K562 (cell line): ENCODE results near the gene FAM174C. TPM values are rescaled to one million over a fixed set of nuclear protein-coding genes. Genes with fewer than 3 reads are reported as not detected.

Source experiments
- ARID4B ChIP-seq: sonication (generic); formaldehyde crosslinking; IDR thresholded peaks from 2 replicates; pipeline ENCODE4 v1.8.0; 2022; ENCODE audit warnings: mild to moderate bottlenecking, missing genetic modification reagents
- PML ChIP-seq: IDR thresholded peaks from 2 replicates; pipeline ENCODE4 v1.6.1; 2012; ENCODE audit warnings: low read length, inconsistent platforms
- POLR2AphosphoS5 ChIP-seq: IDR thresholded peaks from 2 replicates; pipeline ENCODE4 v1.6.1; 2011; ENCODE audit warnings: mild to moderate bottlenecking, low read depth, low read length, moderate library complexity; ENCODE audit not compliant: control insufficient read depth, insufficient read depth
- polyA plus RNA-seq, 8 experiments: library from polyadenylated mRNA; depleted of rRNA in 4 of 8; stranded (reverse) in 5 of 8; unstranded in 3 of 8; fragments of >200 nt; fragmentation: Nextera tagmentation in 2 of 8; fragmentation: Illumina TruSeq in 1 of 8; extraction: Ambion mirVana in 2 of 8; extraction: Trizol in 1 of 8; gene quantifications; 2 replicates each; pipeline versions ENCODE4 v1.2.1 to v1.2.3, GENCODE V29; 2011 to 2014; ENCODE audit warnings: inconsistent platforms in 1 of 8, missing spikeins in 1 of 8
- total RNA-seq, 7 experiments: library from RNA; depleted of rRNA in 6 of 7; stranded (reverse); fragments of >200 nt in 6 of 7; fragmentation: Illumina TruSeq in 2 of 7; extraction: Trizol in 2 of 7; gene quantifications; 2 replicates each; pipeline versions ENCODE4 v1.2.1 to v1.2.3, GENCODE V29; 2011 to 2021; ENCODE audit warnings: low replicate concordance in 1 of 7
- TF ChIP-seq, protein P1 (sequence below): fragments of 250-450 bp; sonication (Bioruptor Pico); IDR thresholded peaks from 2 replicates; pipeline ENCODE4 v1.4.0; 2020; ENCODE audit warnings: mild to moderate bottlenecking

FAM174C gene
- total and polyA plus RNA-seq, 9 of the 15 experiments (the other 6 are each of a cell fraction or from before 2014, with no cell fraction given): 0.66 to 89.6 (median 20.3) TPM

DNA sequence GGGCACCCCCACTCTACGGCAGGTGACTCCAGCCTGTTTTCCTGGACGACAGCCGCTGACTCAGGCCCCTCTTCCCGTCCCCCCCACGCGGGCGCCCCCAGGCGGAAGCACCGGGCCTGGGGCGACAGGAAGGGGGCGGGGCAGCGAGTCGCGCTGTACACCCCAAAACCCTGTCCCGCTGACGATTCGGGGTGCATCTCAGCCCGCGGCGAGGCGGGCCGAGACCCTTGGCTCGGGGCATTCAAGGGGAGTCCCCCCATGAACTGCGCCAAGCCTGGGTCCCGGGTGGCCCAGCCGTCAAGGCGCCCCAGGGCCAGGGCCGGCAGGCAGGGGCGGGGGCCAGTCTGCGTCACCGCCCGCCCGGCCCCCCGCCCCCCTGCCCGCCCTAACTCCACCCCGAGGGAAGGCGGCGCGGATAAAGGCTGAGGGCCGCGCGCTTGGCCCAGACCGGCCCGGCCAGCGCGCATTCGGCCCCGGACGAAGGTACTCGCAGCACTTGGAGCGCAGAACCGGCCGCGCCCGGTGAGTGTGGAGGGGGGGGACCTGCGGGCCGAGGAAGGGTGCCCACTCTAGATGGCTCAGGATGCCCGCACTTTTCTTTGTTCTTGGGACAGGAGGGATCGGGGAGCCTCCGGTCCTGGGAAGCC, 27.1 kb upstream of the FAM174C start, which contains the start of gene MIDN (continued):
- TF ChIP-seq ARID4B (CRISPR knock-in tag) (peak; percentile 95), POLR2AphosphoS5 (peak; percentile 95), PML (peak; percentile 73)
- TF ChIP-seq, protein P1, sequence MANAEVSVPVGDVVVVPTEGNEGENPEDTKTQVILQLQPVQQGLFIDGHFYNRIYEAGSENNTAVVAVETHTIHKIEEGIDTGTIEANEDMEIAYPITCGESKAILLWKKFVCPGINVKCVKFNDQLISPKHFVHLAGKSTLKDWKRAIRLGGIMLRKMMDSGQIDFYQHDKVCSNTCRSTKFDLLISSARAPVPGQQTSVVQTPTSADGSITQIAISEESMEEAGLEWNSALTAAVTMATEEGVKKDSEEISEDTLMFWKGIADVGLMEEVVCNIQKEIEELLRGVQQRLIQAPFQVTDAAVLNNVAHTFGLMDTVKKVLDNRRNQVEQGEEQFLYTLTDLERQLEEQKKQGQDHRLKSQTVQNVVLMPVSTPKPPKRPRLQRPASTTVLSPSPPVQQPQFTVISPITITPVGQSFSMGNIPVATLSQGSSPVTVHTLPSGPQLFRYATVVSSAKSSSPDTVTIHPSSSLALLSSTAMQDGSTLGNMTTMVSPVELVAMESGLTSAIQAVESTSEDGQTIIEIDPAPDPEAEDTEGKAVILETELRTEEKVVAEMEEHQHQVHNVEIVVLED: no peak
